Measurements from ENCODE around the gene CHTOP. TPM values are rescaled to one million over a fixed set of nuclear protein-coding genes. Genes with fewer than 3 reads are reported as not detected.

CHTOP gene
- polyA plus RNA-seq, 1 experiment = 36.8 TPM

GRCh38 chr1:153588482-153588881, 45.4 kb upstream of the CHTOP start:
- POLR2A ChIA-PET = no interaction called here
- Histone ChIP-seq H3K4me3 (ENCODE audit: low read depth, low read length) (no peak overlapping the region), H3K27me3 (ENCODE audit: control insufficient read depth, insufficient read depth, low read length) (no peaks in the 10 kb centered on the region), H3K36me3 (ENCODE audit: control insufficient read depth, insufficient read depth, low read length) (no peaks in the 10 kb centered on the region)
- CTCF ChIA-PET = interaction anchor here (0.6 kb wide), 1 partner anchor 161 kb away, joined by 3 read pairs; no protein-coding TSS in a partner anchor
- TF ChIP-seq CTCF (IDR thresholded peaks at IDR 0.05; ENCODE audit: insufficient read depth, low read depth, low read length) = no peak
- no peak for DNase-seq (ENCODE audit: low read depth)

GRCh38 chr1:153592748-153593147, 41.1 kb upstream of the CHTOP start:
- ChIA-PET CTCF (interaction anchor here (0.9 to 1.4 kb wide), 5 partner anchors 8 to 76 kb away, joined by 3 to 4 read pairs (median 3); no protein-coding TSS in a partner anchor), POLR2A (no interaction called here)
- Histone ChIP-seq H3K36me3 (ENCODE audit: control insufficient read depth, insufficient read depth, low read length) (no peaks in the 10 kb centered on the region), H3K27me3 (ENCODE audit: control insufficient read depth, insufficient read depth, low read length) (no peaks in the 10 kb centered on the region), H3K4me3 (ENCODE audit: low read depth, low read length) (no peak overlapping the region)
- no peak for TF ChIP-seq CTCF (IDR thresholded peaks at IDR 0.05; ENCODE audit: insufficient read depth, low read depth, low read length)
- no peak for DNase-seq (ENCODE audit: low read depth)

- Histone ChIP-seq H3K4me3 (ENCODE audit: low read depth, low read length) (no peak overlapping the region), H3K36me3 (ENCODE audit: control insufficient read depth, insufficient read depth, low read length) (peaks cover 2% of the 10 kb centered on the region; the same call in 1 of the 2 replicates), H3K27me3 (ENCODE audit: control insufficient read depth, insufficient read depth, low read length) (no peaks in the 10 kb centered on the region)
- CTCF ChIA-PET = interaction anchor here (1.2 to 3.3 kb wide), 2 partner anchors 13 to 30 kb away, joined by 3 to 14 read pairs; partner anchors contain the start of genes S100A1 and S100A13
- DNase-seq (ENCODE audit: low read depth) = no peak
- TF ChIP-seq CTCF (IDR thresholded peaks at IDR 0.05; ENCODE audit: insufficient read depth, low read depth, low read length) = no peak
- POLR2A ChIA-PET = no interaction called here
These were observed 36.7 kb upstream of the CHTOP start for GRCh38 chr1:153597206-153597605.

- Histone ChIP-seq H3K4me3 (ENCODE audit: low read depth, low read length) (no peak overlapping the region), H3K36me3 (ENCODE audit: control insufficient read depth, insufficient read depth, low read length) (peaks cover 2% of the 10 kb centered on the region), H3K27me3 (ENCODE audit: control insufficient read depth, insufficient read depth, low read length) (no peaks in the 10 kb centered on the region)
- ChIA-PET POLR2A (no interaction called here), CTCF (interaction anchor here (0.9 to 3.3 kb wide), 5 partner anchors 15 to 29 kb away, joined by 3 to 14 read pairs (median 4); partner anchors contain the start of genes S100A1 and S100A13)
- TF ChIP-seq CTCF (IDR thresholded peaks at IDR 0.05; ENCODE audit: insufficient read depth, low read depth, low read length) = no peak
- no peak for DNase-seq (ENCODE audit: low read depth)
These were observed 35.3 kb upstream of the CHTOP start for GRCh38 chr1:153598309-153599172.

- DNase-seq (ENCODE audit: low read depth) = no peak
- POLR2A ChIA-PET = interaction anchor here (0.7 kb wide), 1 partner anchor 9 kb away, joined by 3 read pairs; no protein-coding TSS in a partner anchor
These were observed 34.0 kb upstream of the CHTOP start for GRCh38 chr1:153599847-153600246.

More at GRCh38 chr1:153599847-153600246, 34.0 kb upstream of the CHTOP start:
- peaks cover 2% of the 10 kb centered on the region for H3K36me3 ChIP-seq (ENCODE audit: control insufficient read depth, insufficient read depth, low read length)
- TF ChIP-seq CTCF (IDR thresholded peaks at IDR 0.05; ENCODE audit: insufficient read depth, low read depth, low read length) = no peak
- H3K4me3 ChIP-seq (ENCODE audit: low read depth, low read length) = no peak overlapping the region
- no peaks in the 10 kb centered on the region for H3K27me3 ChIP-seq (ENCODE audit: control insufficient read depth, insufficient read depth, low read length)
- CTCF ChIA-PET = interaction anchor here (1.1 to 3.3 kb wide), 4 partner anchors 15 to 34 kb away, joined by 3 to 14 read pairs (median 5); partner anchors contain the start of genes CHTOP, S100A1 and S100A13

Measured in BJ (cell line).